Suprapubic skin (tissue), 4 donors: Measurements from ENCODE around the gene TTC19. TPM values are rescaled to one million over a fixed set of nuclear protein-coding genes. Genes with fewer than 3 reads are reported as not detected.

Experiments
- DNase-seq, 2 donors: peaks; one replicate each; pipeline ENCODE4 v3.0.0-alpha.2; 2019; ENCODE audit warnings: low spot score in 2 of 2
- H3K27ac ChIP-seq: fragments of 200-600 bp; sonication (generic); one replicate; pipeline ENCODE4 v1.5.1; 2019
- H3K27me3 ChIP-seq: fragments of 200-600 bp; sonication (generic); one replicate; pipeline ENCODE4 v1.5.1; 2019
- H3K36me3 ChIP-seq: fragments of 200-600 bp; sonication (generic); one replicate; pipeline ENCODE4 v1.5.1; 2019
- H3K4me1 ChIP-seq: fragments of 200-600 bp; sonication (generic); one replicate; pipeline ENCODE4 v1.5.1; 2019
- H3K4me3 ChIP-seq: fragments of 200-600 bp; sonication (generic); one replicate; pipeline ENCODE4 v1.5.1; 2019; ENCODE audit warnings: mild to moderate bottlenecking
- H3K9me3 ChIP-seq: fragments of 200-600 bp; sonication (generic); one replicate; pipeline ENCODE4 v1.5.1; 2019
- CTCF ChIP-seq, 2 donors: fragments of 200-600 bp in 1 of 2; fragments of 450-650 bp in 1 of 2; sonication (generic) in 1 of 2; IDR thresholded peaks; one replicate each; pipeline ENCODE4 v1.5.1; 2016 to 2019; ENCODE audit warnings: antibody characterized with exemption in 2 of 2, mild to moderate bottlenecking in 1 of 2, moderate library complexity in 1 of 2
- EP300 ChIP-seq: sonication (generic); formaldehyde crosslinking; IDR thresholded peaks from one replicate; pipeline ENCODE4 v1.6.1; 2017; ENCODE audit warnings: antibody characterized with exemption
- POLR2A ChIP-seq, 2 donors: fragments of 450-650 bp; IDR thresholded peaks; one replicate each; pipeline ENCODE4 v1.6.1; 2017; ENCODE audit warnings: antibody characterized with exemption in 2 of 2, mild to moderate bottlenecking in 2 of 2, moderate library complexity in 2 of 2
- POLR2AphosphoS5 ChIP-seq, 3 donors: sonication (generic); formaldehyde crosslinking; IDR thresholded peaks; one replicate each; pipeline ENCODE4 v1.6.1; 2017; ENCODE audit warnings: antibody characterized with exemption in 3 of 3
- WGBS: methylation state at CpG from one replicate; pipeline ENCODE4 v1.1.5; 2018; 5-methylcytosine and 5-hydroxymethylcytosine counted together
- total RNA-seq, 4 donors: library from RNA; depleted of rRNA; stranded (reverse); fragments of >200 nt; gene quantifications; one replicate each; pipeline ENCODE4 v1.1.0, GENCODE V29; 2016

TTC19 gene
- total RNA-seq = 10 to 100 TPM; 42.6 to 72.6 (median 48.7) TPM

GRCh38 chr17:15999141-15999973 is at the start of gene TTC19, which contains the start of gene ZSWIM7:
TSS of gene TTC19 (plus strand) at chr17:15999824. CDS start at chr17:15999849, 25 bp downstream.
TSS of gene ZSWIM7 (minus strand) at chr17:15999704. CDS start at chr17:15999594, 110 bp downstream.
- Histone ChIP-seq H3K27me3 (no peaks in the 10 kb centered on the region), H3K36me3 (peaks cover 34% of the 10 kb centered on the region), H3K4me1 (peaks cover 29% of the 10 kb centered on the region), H3K27ac (peak within 1 kb of the TSS; percentile 95), H3K4me3 (peak within 1 kb of the TSS; percentile 78), H3K9me3 (no peaks in the 10 kb centered on the region)
- WGBS = under 1% methylated on average over 37 of the region's 91 CpGs
- DNase-seq = peak; percentile 96 to 98
- TF ChIP-seq EP300 (peak; percentile 52), POLR2AphosphoS5 (IDR thresholded peaks at IDR 0.05) (peak; percentile 83 to 95 (median 83)), CTCF (IDR thresholded peaks at IDR 0.05) (no peak), POLR2A (IDR thresholded peaks at IDR 0.05) (peak; percentile 59 to 87)

GRCh38 chr17:15951368-15952047 is 48.1 kb upstream of the TTC19 start:
- H3K4me1 ChIP-seq = peaks cover 23% of the 10 kb centered on the region
- no peaks in the 10 kb centered on the region for H3K27me3 ChIP-seq
- H3K9me3 ChIP-seq = no peaks in the 10 kb centered on the region
- H3K27ac ChIP-seq = no peak overlapping the region
- no peak overlapping the region for H3K4me3 ChIP-seq
- DNase-seq = no peak
- H3K36me3 ChIP-seq = peaks cover 2% of the 10 kb centered on the region
- WGBS = 100% methylated on average over 1 of the region's 6 CpGs
- TF ChIP-seq POLR2A (IDR thresholded peaks at IDR 0.05) (no peak), CTCF (IDR thresholded peaks at IDR 0.05) (no peak), EP300 (no peak), POLR2AphosphoS5 (IDR thresholded peaks at IDR 0.05) (no peak)

GRCh38 chr17:15952048-15952532 is 47.5 kb upstream of the TTC19 start:
- H3K4me3 ChIP-seq = no peak overlapping the region
- H3K4me1 ChIP-seq = peaks cover 22% of the 10 kb centered on the region
- H3K27me3 ChIP-seq = no peaks in the 10 kb centered on the region
- 77% methylated on average over 7 of the region's 7 CpGs for WGBS
- DNase-seq = peak in 1 of 2 donors; percentile 15
- peaks cover 2% of the 10 kb centered on the region for H3K36me3 ChIP-seq
- H3K27ac ChIP-seq = no peak overlapping the region
- TF ChIP-seq POLR2A (IDR thresholded peaks at IDR 0.05) = no peak
- TF ChIP-seq POLR2AphosphoS5 (IDR thresholded peaks at IDR 0.05) = no peak
- TF ChIP-seq CTCF (IDR thresholded peaks at IDR 0.05) = no peak
- no peak for TF ChIP-seq EP300
- no peaks in the 10 kb centered on the region for H3K9me3 ChIP-seq

- 80% methylated on average over 21 of the region's 22 CpGs for WGBS
- TF ChIP-seq EP300 = no peak
- no peak for TF ChIP-seq CTCF (IDR thresholded peaks at IDR 0.05)
- no peak for TF ChIP-seq POLR2A (IDR thresholded peaks at IDR 0.05)
- no peak for TF ChIP-seq POLR2AphosphoS5 (IDR thresholded peaks at IDR 0.05)
- H3K4me3 ChIP-seq = no peak overlapping the region
These were observed 46.5 kb upstream of the TTC19 start for GRCh38 chr17:15952916-15953790.

More at GRCh38 chr17:15952916-15953790, 46.5 kb upstream of the TTC19 start:
- Histone ChIP-seq H3K27me3 (no peaks in the 10 kb centered on the region), H3K27ac (no peak overlapping the region), H3K9me3 (no peaks in the 10 kb centered on the region), H3K36me3 (peaks cover 2% of the 10 kb centered on the region), H3K4me1 (peaks cover 22% of the 10 kb centered on the region)
- peak in 1 of 2 donors; percentile 42 for DNase-seq
